HG02870 (cell line): ENCODE measurements around the gene HSPA12B.

Experiments
- ATAC-seq: cut with Tn5 transposase; IDR thresholded peaks from one replicate; pipeline ENCODE4 v1.9.1; 2021; ENCODE audit warnings: mild to moderate bottlenecking, moderate library complexity; ENCODE audit not compliant: unreplicated experiment

Gene HSPA12B

DNA sequence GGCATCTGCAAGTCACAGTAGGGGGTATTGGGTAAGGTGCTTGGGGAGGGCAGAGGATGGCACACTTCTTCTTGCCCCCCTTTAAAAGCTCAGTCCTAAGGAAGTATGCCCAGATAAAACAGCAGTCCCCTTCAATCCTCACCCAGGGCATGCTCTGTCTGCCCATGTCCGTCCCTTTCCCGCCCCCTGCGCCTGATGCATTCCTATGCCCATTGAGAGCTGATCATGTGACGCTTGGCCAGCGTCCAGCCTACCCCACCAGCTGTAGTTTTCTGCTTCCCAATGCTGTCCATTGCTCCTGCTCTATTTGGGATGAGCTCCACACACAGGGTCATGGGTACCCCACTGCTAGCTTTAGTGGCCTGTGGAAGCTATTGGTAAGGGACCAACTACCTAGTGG, 28.4 kb upstream of the HSPA12B start:
- ATAC-seq, result no peak

DNA sequence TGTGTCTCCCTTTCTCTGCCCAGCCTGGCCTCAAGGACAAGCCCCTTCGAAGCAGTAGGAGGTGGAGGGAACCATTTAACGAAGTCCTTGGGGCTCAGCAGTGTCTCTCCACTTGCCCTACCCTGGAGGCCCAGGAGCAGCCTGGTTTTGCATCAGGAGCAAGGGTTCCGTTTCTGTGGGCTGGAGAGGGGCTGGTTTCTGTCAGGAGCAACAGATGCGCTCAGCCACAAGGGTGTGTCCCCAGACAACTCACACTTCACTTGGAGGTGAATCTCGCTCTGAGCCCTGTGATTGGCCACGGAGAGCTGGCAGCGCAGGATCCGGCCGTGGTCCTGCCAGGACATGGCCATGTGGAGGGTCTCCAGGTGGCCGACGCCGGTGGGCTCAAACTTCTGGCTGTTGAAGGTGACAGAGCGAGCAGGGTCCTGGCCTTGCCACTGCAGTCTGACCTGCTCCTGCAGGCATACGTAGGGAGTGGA, 27.0 kb upstream of the HSPA12B start:
- ATAC-seq, result no peak

DNA sequence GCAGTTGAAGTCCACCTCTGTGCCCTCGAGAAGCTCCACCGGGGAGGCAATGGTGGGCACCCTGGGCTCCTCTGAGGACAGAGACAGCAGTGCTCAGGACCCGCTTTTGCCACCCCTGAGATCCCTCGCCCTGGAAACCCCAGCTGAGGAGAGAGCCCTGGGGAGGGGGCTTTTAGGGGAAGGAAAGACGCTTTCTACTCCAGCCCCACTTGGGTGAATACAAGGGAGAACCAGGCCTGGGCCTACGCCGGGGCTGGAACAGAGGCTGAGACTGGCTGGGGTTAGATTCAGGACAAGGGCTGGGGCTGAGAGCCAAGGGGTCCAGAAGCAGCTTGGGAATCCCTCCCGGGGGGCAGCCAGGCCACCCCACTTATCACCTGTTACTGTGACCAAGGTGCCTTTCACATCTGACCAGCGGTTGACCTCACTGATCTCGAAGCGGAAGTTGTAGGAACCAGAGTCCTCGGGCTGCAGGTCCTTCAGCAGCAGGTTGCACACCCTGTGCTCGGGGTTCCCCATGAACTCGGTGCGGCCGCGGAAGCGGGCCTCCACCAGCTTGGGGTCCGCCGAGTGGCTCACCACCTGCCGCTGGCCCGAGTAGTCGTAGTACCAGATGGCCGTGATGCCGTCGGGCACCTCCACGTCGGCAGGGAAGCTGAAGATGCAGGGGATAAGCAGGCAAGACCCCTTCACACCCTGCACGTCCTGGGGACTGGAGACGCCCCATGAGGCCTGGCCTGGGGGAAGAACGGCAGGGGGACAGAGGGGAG, 26.3 kb upstream of the HSPA12B start:
- ATAC-seq, result no peak

DNA sequence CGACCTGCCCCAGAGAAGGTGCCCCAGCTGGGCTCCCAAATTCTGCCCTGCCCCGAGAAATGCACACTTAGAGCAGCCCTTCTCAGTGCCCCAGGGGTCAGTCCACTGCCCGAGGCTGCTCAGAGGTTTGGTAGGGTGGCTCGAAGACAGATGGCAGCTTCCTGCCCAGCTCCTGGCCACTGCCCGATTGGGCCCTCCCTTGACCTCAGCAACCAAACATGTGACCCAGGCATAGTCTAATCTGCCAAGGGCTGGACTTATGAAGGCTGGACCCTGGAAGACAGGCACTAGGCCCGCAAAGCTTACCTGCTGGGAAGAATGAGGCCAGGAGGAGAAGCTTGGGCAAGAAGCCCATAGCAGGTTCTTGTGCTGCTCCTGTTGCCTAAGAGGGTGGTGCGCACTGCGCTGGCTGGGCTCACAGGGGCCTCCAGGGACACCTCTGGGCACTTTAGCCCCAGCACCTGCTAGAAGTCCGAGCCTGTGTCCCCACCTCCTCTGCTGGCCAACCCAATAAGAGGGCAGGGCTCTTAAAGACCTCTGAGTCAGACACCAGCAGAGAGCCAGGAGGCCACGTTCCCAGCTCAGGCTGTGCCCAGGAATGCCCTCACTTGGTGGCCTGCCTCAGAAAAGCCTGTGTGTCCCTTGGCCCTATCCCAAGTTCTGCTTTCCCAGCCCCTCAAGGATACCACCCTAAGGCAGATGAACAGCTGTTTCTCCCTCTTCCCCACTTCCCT, 25.5 kb upstream of the HSPA12B start:
- ATAC-seq, result no peak

DNA sequence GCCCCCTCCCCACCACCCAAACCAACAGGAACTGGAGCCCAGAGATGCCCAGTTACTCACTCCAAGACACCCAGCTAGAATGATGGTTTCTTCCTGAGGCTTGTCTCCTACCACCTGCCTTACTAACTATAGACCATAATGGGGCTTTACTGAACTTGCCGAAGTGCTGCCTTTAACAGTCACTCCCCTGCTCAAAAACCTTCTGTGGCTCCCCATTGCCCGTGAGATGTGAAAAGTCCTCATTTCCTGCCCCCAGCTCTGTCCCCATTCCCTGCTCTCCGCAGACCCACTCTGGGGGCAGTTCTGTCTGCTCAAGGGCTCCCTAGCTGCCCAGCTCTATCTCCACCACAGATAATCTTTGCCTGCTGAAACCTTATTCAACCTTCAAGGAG, 25.0 kb upstream of the HSPA12B start:
- ATAC-seq, result no peak

DNA sequence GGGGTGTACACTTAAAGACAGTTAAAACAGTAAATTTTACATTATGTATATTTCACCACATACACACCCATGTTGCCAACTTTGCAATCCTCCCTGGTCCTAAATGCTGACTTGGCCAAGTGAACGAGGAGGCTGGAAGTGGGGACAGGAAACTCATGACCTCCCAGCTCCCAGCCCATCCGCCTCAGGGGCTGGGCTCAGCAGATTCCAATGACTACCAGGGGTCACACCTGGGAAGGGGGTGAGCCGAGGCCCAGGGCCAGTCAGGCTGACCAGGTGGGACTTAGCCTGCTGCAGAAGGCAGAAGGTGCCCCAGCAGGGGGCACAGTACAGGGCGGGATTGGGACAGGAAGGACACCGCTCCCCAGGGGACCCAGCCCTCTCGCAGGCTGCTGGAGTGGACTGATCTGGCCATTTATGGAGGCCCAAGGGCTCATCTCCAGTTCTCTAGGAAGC, 22.4 kb upstream of the HSPA12B start:
- ATAC-seq, result no peak

DNA sequence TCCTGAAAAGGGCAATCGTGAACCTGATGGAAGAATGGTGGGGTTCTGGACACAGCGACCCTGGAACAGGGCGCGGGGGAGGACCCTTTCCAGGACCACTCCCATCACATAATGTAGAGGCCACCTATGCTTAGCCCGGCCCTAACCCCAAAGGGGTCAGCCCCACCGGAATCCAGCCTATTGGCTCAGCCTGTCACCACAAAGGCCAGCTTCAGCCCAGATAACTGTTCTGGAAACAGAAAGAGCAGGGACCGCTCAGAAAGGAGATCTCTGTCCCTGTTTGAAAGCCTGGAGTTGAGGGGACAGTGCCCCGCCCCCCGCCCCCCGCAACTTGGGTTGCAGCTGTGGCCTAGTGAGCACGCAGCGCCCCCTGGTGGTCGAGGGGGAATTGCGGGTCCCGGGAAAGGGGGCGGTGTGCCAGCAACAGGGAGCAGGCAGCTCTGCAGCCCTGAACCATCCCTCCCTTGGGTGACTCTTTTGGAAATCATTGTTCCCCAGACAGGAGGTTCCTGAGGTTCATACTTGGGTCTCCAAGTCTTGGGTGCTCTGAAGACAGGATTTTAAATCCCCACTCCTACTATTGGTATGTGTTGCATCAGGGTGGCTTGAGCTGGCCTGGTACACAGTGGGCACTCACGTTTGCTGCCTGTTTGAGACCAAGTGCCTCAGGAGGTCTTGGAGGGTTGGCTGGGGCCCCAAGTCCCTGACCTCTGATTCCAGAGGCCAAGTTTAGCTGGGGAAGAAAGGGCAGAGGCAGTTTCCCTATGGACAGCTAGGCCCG, 21.6 kb upstream of the HSPA12B start:
- ATAC-seq, result no peak

DNA sequence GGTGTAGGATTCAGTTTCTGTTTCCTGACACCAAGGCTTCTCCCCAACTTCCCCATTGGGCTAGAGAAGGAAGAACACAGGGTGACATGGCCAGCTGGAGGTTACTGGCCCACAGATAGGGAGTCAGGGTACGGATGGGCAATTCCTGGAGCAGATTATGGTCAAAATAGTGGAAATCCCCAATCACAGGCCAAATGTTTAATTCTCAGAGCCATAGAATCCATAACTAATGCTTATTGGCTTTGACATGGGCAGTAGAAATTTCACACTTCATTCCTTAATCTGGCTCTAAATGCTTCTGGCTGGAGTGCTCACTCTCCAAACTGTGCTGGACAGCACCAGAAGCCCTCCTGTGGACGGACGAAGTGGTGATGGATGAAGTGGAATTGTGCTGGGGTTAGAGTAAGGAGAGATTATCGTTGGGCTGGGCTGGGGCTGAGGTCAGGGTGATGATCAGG, 21.0 kb upstream of the HSPA12B start:
- no peak for ATAC-seq

DNA sequence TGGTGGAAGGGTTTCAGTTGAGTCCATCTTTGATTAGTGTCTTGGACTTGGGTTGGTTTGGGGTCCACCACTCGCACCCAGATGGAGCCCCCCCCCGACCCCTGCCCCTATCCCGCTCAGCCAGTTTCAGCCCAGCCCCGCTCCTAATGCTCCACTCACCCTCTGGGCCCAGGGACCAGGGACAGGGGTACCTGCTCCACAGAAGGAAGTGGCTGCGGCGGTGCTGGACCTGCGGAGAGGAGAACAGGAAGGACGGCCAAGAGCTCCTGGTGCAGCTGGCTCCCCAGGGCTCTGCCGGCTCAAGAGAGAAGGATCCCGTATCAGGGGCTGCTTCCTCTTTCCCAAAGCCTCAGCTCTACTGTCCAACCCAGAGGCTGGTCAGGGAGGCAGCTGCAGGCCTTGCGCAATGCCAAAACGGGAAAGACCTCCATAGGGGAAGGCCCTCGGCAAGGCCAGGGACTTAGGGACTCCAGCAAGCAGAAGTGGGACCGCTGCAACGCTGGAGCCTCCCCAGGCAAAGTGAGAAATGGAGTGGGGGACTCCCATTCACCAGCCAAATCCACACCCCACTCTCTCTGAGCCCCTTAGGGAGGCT, 20.1 kb upstream of the HSPA12B start, which contains the start of gene SIGLEC1:
Gene SIGLEC1, minus strand, starts transcription at position 322 of the 595 bp plus-strand sequence. CDS start 5,472 bp downstream, outside the sequence.
- ATAC-seq, result no peak

DNA sequence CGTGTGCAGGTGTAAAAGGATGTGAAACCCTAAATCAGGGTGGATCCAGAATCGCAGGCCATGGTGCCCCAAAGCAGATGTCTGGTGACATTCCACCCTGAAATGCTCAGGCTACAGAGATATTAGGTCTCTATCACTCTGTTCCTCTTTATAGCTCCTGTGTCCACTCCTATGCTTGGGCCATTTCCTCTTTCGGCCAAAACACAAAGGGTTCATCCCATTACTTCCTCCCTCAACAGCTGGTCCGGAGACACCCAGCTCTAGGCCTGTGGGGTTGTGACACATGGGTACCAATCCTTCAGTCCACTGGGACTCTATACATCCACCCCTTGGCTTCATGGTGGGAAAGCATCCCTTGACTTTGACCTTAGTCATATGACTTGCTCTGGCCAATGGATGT, 18.4 kb upstream of the HSPA12B start:
- ATAC-seq, result no peak

DNA sequence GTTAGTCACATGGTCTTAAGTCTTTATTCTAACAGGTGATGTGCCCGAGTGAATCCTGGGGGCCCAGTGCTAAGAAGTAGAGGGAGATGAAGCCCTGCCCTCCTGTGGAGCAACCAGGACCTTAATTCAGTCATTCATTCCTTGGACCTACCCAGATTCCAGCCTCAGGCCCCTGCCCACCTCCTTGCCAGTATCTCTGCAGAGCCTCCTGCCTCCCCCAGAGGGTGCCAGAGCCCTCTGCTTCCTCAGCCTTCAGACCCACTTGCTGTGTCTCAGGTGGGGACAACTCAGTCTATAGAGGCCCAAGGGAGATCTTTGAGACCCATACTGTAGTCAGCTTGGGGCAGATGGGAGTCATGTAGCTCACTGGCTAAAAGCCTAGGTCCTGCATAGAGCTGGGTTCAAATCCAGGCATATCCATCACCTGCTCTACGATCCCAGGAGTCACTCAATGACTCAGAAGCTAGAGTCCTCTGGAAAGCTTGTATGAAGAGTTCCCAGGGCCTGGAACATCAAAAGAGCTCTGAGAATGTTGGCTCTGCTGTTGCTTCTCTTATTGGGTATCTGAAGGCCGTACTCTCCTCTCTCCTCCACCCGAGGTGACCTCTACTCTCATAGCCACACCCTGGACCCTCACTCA, 16.2 kb upstream of the HSPA12B start:
- ATAC-seq, result no peak

DNA sequence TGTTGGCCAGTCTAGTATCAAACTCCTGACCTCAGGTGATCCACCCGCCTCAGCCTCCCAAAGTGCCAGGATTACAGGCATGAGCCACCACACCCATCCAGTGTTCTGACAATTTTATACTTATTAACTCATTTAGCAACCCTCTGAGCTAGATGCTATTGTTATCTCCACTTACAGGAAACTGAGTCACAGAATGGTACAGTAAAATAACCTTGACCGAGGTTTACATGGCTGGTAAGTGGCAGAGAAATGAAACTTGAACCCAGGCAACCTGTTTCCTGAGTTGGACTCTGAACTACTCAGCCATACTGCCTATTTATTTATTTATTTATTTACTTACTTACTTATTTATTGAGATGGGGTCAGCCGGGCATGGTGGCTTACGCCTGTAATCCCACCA, 13.4 kb upstream of the HSPA12B start:
- ATAC-seq, result no peak

DNA sequence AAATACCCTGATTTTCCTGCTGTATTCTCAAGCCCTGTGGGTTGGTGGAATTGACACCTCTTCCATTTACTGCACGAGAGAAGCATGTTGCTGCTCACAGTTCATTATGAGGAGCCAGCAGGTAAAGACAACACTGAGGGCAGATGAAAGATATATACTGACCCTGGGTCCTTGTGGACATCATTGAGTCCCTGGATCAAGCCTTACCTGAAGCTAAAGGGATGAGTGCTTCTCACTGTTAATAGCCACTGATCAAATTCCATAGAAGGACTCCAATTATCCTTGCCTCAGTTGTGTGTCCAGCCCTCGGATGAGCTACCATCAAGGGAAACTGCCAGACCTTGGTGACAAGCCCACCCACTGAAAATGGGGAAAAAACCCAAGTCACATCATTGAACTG, 12.4 kb upstream of the HSPA12B start:
- ATAC-seq, result no peak

DNA sequence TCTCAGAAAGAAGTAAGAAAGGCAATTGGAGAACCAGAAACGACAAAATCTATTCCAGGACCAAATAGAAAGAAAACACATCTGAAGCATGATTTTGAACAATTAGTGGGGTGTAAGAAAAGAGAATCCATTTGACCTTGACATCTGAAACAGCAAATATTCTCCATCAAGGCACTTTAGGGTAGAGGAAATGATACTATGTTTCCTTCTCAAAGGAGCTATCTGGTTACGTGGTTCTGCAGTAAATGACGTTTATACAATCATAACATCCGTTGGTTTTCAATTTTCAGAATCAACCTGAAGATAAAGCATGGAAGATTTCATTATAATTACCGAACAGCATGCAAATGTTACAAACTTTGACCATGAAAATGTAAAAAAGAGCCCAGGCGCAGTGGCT, 11.9 kb upstream of the HSPA12B start:
- no peak for ATAC-seq

DNA sequence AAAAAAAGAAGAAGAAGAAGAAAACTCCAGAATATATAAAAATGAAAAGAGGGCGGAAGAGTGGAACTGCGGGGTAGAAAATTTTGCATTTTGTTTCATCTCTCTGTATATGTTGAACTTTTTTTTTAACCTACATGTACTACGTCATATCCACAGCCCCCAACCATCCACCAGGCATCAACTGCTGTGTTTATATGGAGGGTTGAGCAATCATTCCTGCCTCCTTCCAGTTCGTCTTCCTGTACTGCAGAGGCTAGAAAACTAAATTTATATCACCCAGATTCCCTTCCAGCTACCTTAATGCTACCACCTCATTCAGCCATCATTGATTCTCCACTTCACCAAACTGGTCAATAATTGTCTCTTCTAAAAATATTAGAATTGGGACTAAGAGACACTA, 10.6 kb upstream of the HSPA12B start:
- ATAC-seq, result no peak

DNA sequence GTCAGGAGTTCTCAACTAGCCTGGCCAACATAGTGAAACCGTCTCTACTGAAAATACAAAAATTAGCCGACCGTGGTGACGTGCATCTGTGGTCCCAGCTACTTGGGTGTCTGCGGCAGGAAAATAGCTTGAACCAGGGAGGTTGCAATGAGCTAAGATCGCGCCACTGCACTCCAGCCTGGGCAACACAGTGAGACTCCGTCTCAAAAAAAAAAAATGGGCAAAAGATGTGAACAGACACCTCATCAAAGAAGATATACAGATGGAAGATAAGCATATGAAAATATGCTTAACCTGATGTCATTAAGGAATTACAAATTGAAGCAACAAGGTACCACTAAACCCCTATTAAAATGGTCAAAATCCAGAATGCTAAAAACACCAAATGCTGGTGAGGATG, 9.2 kb upstream of the HSPA12B start:
- no peak for ATAC-seq

DNA sequence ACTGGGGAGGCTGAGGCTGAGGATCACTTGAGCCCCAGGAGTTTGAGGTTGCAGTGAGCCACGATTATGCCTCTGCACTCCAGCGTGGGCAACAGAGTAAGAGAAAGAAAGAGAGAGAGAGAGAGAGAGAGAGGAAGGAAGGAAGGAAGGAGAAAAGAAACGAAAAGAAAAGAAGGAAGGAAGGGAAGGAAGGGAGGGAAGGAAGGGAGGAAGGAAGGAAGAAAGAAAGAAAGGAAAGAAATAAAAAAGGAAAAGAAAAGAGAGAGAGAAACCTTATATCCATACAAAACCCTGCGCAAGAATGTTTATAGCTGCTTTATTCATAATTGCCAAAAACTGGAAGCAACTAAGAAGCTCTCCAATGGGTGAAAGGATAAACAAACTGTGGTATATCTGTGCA, 8.1 kb upstream of the HSPA12B start:
- ATAC-seq, result no peak

DNA sequence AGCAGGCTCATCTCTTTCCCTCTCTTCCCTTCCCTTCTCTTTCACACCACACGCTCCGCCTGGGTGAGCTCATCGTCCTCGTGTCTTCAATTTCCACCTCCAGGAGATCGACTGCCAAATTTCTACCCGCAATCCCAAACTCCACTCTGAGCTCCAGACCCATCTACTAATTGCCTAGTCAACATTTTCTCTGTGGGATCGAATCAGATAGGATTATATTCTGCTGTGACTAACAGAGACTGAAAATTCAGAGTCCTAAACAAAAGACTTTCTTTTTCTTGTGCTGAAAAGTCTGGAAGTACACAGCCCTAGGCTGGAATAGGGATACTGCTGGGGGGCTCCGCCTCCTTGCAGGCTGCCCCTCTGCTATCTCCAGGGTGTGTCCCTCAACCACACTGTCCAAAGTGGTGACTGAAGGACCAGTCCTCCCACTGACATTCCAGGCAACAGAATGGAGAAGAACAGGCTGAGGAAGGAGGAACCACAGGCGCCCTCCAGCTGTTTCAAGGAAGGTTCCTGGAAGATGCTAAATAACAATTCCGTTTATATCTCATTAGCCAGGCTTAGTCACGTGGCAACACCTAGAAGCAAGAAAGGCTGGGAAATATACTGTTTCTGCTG, 5.0 kb upstream of the HSPA12B start:
- ATAC-seq, result no peak

DNA sequence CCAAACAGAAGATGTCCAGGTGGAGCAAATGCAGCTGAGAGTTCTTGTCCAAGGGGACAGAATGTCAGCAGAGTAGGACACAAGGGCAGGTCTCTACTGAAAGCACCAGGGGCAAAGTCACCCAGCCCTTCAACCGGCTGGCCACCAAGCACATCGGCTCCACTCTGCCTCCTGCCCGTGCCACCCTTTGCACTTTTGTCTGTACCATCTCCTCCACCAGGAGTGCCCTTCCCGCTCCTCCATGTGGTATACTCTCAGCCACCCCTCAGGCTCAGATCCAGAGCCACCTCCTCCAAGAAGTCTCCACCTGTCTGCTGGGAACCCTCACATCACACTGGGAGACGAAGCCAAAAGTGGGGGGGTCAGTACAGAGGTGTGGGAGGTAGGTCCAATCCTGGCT, 4.1 kb upstream of the HSPA12B start:
- no peak for ATAC-seq

DNA sequence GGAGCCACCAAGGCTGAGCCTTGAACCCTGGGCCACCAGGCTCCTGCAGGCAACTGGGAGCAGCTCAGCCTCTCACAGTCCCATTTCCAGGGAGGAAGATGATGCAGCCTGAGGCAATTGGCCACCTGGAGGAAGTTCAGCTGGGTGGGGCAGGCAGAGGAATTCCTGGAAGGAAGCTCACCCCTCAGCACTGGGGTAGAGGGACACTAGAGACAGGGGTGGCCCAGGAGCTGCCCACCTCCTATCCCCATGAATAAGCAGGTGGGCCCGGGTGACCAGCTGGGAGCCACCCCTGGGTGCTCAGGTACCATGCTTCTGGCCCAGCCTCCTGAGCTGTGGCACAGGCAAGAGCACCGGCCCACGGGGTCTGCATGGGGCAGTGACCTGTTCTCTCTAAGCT, 3.6 kb upstream of the HSPA12B start:
- ATAC-seq, result no peak
